ENCODE data around the gene TAS1R2. TPM values are rescaled to one million over a fixed set of nuclear protein-coding genes. Genes with fewer than 3 reads are reported as not detected.
"Not testable (repeated sequence)": the region's sequence is repeated elsewhere in the genome, so short reads cannot be mapped to it uniquely, and the experiment has no call there.

The TAS1R2 gene
- total RNA-seq, 2 donors from 2014 or later = not detected

DNA sequence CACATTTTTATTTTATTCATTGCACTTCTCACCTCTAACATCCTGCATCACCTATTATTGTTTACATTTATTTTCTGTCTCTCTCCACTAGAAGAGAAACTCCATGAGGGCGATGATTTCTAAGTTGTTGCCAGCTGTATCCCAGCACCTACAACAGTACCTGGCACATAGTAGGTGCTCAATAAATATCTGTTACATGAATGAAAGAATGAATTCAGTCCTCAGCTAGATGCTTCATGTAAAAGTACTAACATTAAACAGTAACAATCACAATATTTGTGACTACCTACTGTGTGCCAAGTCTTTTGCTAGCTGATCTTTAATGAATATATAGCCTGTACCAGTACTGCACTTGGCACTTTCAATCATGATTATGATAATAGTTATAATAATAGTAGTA is 3.0 kb downstream of the TAS1R2 start:
- no peak for DNase-seq (ENCODE audit: low spot score)
- Histone ChIP-seq H3K27me3 (replicated peaks; ENCODE audit: insufficient read depth) (no peaks in the 10 kb centered on the region), H3K4me1 (replicated peaks) (no peaks in the 10 kb centered on the region), H3K27ac (no peak overlapping the region), H3K4me3 (no peak overlapping the region), H3K36me3 (no peaks in the 10 kb centered on the region), H3K9me3 (no peaks in the 10 kb centered on the region)
- TF ChIP-seq POLR2A (IDR thresholded peaks at IDR 0.05) (no peak), POLR2AphosphoS5 (IDR thresholded peaks at IDR 0.05) (no peak)
- TF ChIP-seq, protein P1, sequence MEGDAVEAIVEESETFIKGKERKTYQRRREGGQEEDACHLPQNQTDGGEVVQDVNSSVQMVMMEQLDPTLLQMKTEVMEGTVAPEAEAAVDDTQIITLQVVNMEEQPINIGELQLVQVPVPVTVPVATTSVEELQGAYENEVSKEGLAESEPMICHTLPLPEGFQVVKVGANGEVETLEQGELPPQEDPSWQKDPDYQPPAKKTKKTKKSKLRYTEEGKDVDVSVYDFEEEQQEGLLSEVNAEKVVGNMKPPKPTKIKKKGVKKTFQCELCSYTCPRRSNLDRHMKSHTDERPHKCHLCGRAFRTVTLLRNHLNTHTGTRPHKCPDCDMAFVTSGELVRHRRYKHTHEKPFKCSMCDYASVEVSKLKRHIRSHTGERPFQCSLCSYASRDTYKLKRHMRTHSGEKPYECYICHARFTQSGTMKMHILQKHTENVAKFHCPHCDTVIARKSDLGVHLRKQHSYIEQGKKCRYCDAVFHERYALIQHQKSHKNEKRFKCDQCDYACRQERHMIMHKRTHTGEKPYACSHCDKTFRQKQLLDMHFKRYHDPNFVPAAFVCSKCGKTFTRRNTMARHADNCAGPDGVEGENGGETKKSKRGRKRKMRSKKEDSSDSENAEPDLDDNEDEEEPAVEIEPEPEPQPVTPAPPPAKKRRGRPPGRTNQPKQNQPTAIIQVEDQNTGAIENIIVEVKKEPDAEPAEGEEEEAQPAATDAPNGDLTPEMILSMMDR (IDR thresholded peaks at IDR 0.05) = no peak
- 100% methylated on average over 1 of the region's 1 CpG for WGBS
- intact Hi-C loops (cut with DNase I) = no loop called here

DNA sequence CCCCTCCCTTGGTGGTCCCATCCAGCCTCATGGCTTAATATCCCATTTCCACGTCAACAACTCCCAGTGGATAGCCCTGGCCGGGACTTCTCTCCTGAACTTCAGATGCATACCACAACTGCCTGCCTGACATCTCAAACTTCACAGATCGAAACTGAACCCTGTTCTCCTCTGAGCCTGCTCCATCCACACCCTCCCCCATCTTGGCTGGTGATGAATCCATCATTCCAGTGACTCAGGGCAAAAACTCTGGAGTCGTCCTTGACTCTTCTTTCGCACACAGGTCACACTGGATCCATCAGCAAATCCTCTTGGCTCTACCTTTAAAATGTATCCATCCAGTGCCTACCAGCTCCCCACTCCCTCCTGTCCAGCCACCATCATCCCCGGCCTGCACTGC is 3.9 kb downstream of the TAS1R2 start:
- 78% methylated on average over 6 of the region's 6 CpGs for WGBS
- intact Hi-C loops (cut with DNase I) = no loop called here
- TF ChIP-seq, protein P1 (IDR thresholded peaks at IDR 0.05) = no peak
- TF ChIP-seq POLR2AphosphoS5 (IDR thresholded peaks at IDR 0.05) (no peak), POLR2A (IDR thresholded peaks at IDR 0.05) (no peak)
- Histone ChIP-seq H3K4me3 (no peak overlapping the region), H3K4me1 (replicated peaks) (no peaks in the 10 kb centered on the region), H3K9me3 (no peaks in the 10 kb centered on the region), H3K36me3 (no peaks in the 10 kb centered on the region), H3K27ac (no peak overlapping the region), H3K27me3 (replicated peaks; ENCODE audit: insufficient read depth) (no peaks in the 10 kb centered on the region)
- DNase-seq (ENCODE audit: low spot score) = no peak

DNA sequence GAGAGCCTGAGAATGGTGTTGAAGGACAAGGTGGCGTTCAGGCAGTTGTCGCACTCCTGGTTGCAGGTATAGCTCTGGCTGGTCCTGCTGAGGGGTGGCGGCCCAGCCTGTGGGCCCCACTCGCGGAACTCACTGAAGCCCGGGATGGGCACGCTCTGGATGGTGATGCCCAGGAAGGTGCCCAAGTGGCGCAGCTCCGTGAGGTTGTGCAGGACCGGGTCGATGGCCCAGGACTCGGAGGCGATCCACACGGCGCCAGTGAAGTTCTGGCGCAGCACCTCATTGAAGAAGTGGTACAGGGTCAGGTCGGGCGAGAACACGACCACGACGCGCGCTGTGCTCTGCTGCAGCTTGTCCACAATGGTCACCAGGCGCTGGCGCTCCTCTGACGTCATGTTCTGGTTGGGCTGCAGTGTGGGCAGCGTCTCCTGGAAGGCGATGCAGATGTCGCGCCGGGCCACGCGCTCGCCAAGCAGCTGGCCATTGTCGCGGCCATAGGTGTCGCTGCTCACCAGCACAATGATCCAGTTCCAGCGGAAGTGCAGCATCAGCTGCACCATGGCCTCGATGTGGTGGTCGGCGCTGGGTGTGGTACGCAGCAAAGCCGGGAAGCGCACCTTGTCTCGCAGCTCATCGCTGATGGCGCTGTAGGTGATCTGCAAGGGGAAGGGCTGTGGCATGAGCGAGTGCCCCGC is 5.0 kb downstream of the TAS1R2 start:
- 91% methylated on average over 45 of the region's 49 CpGs for WGBS
- no peaks in the 10 kb centered on the region for H3K9me3 ChIP-seq
- no peak overlapping the region for H3K4me3 ChIP-seq
- H3K4me1 ChIP-seq (replicated peaks) = no peaks in the 10 kb centered on the region
- H3K27me3 ChIP-seq (replicated peaks; ENCODE audit: insufficient read depth) = no peaks in the 10 kb centered on the region
- no peaks in the 10 kb centered on the region for H3K36me3 ChIP-seq
- H3K27ac ChIP-seq = no peak overlapping the region
- TF ChIP-seq POLR2A (IDR thresholded peaks at IDR 0.05) (no peak), POLR2AphosphoS5 (IDR thresholded peaks at IDR 0.05) (no peak)
- TF ChIP-seq, protein P1 (IDR thresholded peaks at IDR 0.05) = no peak
- intact Hi-C loops (cut with DNase I) = no loop called here
- no peak for DNase-seq (ENCODE audit: low spot score)

DNA sequence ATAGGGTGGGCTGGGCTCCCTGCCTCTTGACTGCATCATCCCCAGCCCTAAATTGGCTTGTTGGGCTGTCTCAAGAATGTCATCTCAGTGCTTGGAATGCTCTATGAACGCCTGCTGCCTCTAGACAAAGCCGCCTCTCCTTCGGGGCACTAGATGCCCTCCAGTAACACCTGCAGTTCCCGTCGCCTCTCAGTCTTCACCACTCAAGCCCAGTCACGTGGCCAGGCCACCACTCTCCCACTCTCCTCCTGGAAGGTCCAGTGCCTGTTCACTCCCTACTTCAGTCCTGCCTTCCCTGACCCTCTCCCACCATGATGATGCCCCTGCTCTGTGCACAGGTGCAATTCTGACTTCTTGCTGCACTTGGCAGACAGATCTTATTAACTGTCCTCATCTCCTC is 7.0 kb downstream of the TAS1R2 start:
- Histone ChIP-seq H3K27me3 (replicated peaks; ENCODE audit: insufficient read depth) (no peaks in the 10 kb centered on the region), H3K4me3 (no peak overlapping the region), H3K4me1 (replicated peaks) (no peaks in the 10 kb centered on the region), H3K36me3 (no peaks in the 10 kb centered on the region), H3K27ac (no peak overlapping the region), H3K9me3 (no peaks in the 10 kb centered on the region)
- intact Hi-C loops (cut with DNase I) = no loop called here
- DNase-seq (ENCODE audit: low spot score) = no peak
- TF ChIP-seq, protein P1 (IDR thresholded peaks at IDR 0.05) = no peak
- TF ChIP-seq POLR2A (IDR thresholded peaks at IDR 0.05) (no peak), POLR2AphosphoS5 (IDR thresholded peaks at IDR 0.05) (no peak)
- WGBS = 48% methylated on average over 5 of the region's 6 CpGs

DNA sequence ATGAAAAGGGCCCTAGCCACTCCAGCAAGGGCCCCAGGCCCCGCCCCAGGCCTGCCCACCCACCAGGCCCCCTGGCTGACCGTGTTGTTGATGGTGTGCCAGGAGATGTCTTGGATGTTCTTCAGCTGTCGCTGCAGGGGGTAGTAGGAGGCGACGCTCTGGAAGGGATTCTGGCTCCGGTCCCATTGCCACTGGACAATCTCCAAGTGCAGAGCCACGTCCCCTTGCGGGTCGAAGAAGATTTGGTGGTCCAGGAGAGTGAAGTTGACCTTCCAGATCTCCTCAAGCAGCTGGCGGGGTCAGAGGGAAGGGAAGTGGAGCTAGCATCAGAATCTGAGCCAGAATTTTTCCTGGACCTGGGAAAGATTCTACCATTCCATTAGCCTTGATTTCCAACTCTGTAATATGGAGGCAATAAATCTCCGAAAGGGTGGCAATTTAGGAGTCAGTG is 10.2 kb downstream of the TAS1R2 start:
- Histone ChIP-seq H3K27me3 (replicated peaks; ENCODE audit: insufficient read depth) (no peaks in the 10 kb centered on the region), H3K4me3 (no peak overlapping the region), H3K36me3 (no peaks in the 10 kb centered on the region), H3K9me3 (no peaks in the 10 kb centered on the region), H3K27ac (no peak overlapping the region), H3K4me1 (replicated peaks) (no peaks in the 10 kb centered on the region)
- intact Hi-C loops (cut with DNase I) = no loop called here
- 27% methylated on average over 11 of the region's 11 CpGs for WGBS
- DNase-seq (ENCODE audit: low spot score) = no peak
- TF ChIP-seq POLR2AphosphoS5 (IDR thresholded peaks at IDR 0.05) (no peak), POLR2A (IDR thresholded peaks at IDR 0.05) (no peak)

DNA sequence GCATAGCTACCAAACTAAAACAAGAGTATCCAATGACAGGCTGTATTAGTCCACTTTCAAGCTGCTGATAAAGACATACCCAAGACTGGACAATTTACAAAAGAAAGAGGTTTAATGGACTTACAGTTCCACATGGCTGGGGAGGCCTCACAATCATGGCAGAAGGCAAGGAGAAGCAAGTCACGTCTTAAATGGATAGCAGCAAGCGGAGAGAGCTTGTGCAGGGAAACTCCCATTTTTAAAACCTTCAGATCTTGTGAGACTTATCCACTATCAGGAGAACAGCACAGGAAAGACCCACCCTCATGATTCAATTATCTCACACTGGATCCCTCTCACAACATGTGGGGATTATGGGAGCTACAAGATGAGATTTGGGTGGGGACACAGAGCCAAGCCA is 11.7 kb downstream of the TAS1R2 start:
- H3K4me1 ChIP-seq (replicated peaks); H3K9me3 ChIP-seq; H3K36me3 ChIP-seq; DNase-seq (ENCODE audit: low spot score); intact Hi-C loops (cut with DNase I); H3K27me3 ChIP-seq (replicated peaks; ENCODE audit: insufficient read depth); H3K4me3 ChIP-seq; H3K27ac ChIP-seq: not testable (repeated sequence)
- WGBS = 94% methylated on average over 2 of the region's 2 CpGs

Measured in prostate gland (tissue), 2 donors.